Embryonic facial prominence (tissue), 1 donor: ENCODE measurements around the gene TXNDC12.
"Not testable (repeated sequence)": the region's sequence is repeated elsewhere in the genome, so short reads cannot be mapped to it uniquely, and the experiment has no call there.

Source experiments
- DNase-seq: peaks from one replicate; pipeline ENCODE4 v3.0.0-alpha.2; 2016; ENCODE audit errors: extremely low spot score

The TXNDC12 gene

DNA sequence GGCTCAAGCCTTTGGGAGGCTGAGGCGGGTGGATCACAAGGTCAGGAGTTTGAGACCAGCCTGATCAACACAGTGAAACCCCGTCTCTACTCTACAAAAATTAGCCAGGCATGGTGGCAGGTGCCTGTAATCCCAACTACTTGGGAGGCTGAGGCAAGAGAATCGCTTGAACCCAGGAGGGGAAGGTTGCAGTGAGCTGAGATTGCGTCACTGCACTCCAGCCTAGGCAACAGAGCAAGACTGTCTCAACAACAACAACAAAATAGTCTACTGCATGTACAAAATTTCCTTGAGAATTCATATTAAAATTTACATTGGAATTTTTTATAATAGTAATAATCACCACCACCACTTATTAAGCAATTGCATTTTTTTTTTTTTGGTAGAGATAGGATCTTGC lies 5.7 kb downstream of the TXNDC12 start:
- DNase-seq, result not testable (repeated sequence)

DNA sequence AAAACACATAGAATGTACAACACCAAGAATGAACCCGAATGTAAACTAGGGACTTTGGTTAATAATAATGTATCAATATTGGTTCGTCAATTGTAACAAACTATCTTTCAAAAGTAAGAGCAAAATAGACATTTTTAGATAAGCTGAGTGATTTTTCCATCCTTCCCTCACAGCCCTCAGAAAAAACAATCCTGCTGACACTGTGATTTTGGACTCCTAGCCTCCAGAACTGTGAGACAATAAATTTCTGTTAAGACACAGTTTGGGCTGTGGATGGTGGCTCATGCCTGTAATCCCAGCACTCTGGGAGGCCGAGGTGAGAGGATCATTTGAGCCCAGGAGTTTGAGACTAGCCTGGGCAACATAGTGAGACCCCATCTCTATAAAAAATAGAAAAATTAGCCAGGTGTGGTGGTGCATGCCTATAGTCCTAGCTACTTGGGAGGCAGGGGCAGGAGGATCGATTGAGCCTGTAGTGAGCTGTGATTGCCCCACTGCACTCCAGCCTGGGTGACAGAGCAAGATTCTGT lies 9.3 kb downstream of the TXNDC12 start:
- not testable (repeated sequence) for DNase-seq

DNA sequence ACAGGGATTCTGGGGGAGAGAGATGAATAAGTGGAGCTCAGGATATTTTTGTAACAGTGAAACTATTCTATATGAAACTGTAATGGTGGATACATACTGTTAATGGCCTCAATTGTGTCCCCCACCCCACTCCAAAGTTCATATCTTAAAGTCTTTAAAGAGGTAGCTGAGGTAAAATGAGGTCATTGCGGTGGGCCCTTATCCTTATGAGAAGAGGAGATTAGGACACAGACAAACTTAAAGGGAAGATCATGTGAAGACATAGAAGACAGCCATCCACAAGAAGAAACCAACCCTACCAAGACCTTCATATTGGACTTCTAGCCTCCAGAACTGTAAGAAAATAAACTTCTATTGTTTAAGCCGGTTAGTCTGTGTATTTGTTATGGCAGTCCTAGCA lies 9.8 kb downstream of the TXNDC12 start:
- DNase-seq, result no peak

DNA sequence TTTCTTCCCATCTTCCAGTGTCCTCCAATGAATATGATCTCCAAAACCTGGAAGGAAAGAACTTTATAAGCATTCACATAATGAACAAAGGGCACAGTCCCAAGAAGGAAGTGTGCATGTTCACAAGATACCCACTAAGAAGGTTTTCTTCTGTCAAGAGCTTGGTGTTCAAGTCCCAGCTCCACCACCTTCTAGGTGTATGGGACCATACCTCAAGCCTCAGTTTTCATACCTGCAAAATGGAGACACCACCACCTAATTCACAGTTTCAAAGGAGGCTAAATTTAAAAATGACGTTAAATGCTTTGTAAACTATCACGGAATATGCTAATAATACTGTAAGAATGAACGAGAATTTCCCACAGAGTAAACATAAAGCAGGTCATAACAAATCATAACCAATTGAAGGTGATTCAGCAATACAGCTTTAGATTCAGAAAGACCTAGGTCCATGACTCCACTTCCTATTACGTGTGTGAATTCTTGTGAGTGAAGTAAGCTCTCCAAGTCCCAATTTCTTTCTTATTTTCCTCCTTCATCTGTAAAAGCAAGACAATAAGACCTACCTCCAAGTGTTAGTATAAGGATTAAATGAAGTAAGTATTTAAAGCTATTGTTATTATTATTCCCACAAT lies 13.3 kb downstream of the TXNDC12 start:
- DNase-seq, result no peak

DNA sequence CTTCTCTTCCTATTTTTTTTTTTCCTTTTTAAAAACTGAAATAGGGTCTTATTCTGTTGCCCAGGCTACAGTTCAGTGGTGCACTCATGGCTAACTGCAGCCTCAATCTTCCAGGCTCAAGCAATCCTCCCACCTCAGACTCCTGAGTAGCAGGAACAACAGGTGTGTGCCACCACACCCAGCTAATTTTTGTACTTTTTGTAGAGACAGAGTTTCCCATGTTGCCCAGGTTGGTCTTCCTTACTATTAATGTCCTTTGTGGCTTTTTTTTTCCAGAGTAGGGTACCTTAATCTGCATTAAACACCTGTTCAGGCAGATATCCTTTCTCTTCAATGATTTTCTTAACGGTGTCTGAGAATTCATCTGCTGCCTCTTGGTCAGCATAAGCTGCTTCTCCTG lies 17.1 kb downstream of the TXNDC12 start:
- DNase-seq, result no peak

DNA sequence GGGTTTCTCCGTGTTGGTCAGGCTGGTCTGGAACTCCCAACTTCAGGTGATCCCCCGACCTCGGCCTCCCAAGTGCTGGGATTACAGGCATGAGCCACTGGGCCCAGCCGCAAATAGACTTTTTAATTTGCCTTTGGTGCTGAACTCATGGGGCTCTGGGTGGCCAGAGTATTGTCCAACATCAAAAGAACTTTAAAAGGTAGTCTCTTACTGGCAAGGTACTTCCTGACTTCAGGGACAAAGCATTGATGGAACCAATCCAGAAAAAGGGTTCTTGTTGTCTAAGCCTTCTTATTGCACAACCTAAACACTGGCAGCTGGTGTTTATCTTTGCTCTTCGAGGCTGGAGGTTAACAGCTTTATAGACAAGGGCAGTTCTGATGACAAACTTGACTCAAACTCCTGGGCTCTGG lies 17.6 kb downstream of the TXNDC12 start:
- DNase-seq, result no peak

DNA sequence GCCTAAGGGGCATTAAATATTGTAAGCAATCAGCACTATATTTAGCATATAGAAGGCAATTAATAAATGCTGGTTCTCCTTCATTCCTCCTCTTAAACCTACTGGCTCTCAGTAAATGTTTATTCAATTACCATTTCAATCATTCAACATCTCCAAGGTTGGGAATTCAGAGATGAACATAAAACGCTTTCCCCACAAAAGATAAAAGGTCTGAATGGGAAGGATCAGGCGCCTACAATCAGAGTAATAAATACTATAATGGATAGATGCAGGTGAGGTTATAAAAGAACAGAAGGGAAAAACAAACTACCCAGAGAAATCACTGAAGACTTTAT lies 21.0 kb downstream of the TXNDC12 start:
- DNase-seq, result no peak

DNA sequence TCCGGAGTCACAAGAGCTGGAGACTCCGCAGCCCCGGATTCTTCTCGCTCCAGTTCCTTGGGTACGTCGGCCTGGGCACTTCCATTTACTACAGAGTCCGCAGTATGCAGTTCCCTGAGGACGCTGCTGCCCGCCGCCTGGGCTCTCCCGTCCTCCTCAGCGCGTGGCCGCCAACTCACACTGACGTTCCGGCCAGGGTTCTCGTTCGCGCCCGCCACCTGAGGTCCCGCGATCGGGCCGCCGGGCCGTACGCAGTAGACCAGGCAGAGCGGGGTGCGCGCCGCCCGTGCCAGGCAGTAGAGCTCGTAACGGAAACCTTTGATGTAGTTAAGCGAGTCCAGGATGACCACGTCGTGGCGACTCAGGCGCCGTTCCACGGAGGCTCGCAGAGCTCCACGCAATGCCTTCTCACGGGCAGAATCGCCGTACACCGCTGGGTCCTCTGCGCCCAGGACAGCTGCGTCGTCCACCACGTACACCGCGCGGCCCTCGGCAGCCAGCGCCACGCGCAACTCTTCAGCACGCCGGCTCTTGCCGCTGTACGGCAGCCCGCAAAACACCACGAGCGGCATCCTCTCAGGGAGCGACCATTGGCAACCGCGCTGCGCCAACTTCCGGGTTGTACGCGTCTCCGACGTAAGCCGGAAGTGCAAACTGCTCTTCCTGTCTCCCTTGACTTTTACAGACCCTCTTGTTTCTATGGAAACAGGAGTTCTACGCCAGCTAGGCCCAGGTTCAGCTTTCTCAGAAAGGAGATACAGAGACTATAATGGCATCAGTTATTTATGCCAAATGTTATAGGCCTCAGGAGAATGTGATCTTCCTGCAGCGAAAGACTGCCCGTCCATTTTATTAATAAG lies 21.6 kb downstream of the TXNDC12 start, which contains the start of gene KTI12:
Gene KTI12 (minus strand): TSS at position 621 of the 860 bp plus-strand sequence. CDS start 49 bp downstream, at position 572.
- DNase-seq, result peak; percentile 89

DNA sequence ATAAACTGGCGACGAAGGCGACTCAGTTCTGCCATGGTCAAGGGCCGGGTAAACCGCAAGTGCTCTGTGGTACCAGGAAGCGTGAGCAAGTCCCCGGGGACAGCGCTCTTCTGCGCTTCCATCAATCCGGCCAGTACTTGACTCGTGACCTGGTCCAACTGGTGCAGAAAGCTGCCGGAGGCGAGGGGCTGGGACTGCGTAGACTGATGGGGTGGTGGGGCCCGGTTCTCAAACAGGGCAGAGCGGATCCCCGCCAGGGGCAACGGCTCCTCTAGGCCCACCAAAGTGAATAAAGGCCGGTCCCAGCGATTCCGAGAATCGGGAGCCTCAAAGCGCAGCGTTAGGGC lies 22.2 kb downstream of the TXNDC12 start:
- no peak for DNase-seq

DNA sequence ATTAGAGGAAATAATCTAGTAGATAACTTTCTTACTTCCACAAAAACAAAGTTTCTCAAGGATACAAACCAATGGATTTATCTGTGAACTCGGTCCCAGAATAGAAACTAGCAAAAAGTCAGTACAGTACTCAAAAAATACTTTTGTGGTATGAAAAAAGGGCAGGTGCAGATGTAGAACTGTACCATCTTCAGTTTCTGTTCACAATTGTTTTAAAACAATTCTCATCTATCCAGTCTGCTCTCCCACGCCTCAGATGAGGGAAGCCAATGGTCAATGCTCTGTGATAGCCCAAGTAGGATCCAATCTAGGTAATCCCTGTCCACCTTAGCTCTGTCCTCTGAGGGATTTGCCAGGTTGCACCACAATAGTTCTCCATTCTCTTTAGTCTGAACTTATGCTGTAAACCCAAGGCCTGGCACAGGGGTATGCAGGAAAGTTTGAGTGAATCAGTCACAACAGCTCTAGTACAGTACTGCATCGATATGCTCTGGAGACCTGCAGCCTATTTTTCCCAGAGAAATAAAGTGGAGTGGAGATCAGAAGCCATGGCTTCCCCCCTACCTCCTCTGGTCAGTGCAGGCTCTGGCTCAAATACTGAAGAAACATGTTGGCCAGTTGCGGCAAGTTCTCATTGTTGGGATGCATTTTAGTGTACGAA lies 22.7 kb downstream of the TXNDC12 start:
- no peak for DNase-seq

DNA sequence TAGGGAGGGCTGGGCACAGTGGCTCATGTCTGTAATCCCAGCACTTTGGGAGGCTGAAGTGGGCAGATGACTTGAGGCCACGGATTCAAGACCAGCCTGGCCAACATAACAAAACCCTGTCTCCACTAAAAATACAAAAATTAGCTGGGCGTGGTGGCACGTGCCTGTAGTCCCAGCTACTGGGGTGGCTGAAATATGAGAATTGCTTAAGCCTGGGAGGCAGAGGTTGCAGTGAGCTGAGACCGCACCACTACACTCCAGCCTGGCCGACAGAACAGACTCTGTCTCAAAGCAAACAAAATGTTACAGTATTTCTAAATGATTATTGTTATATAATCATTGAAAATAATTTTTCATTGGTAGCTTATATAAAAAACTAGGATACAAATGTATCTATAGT lies 26.2 kb downstream of the TXNDC12 start:
- not testable (repeated sequence) for DNase-seq

DNA sequence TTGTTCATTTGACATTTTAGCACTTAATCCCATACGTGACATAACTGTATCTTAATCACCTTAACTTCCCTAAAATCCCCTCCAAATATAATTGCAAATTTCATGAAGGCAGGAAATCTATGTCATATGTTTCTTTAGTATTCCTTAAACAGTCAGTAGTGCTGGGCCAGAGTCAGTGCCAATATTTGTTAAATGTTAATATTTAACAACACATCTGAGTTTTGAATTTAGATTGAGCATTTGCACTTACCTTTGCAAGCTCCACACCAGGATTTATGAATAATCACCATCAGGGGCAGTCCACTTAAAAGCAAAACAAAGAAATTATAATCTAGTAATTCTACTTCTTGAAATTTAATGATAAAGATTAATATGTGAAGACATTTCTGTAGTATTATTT lies 26.7 kb downstream of the TXNDC12 start:
- no peak for DNase-seq

DNA sequence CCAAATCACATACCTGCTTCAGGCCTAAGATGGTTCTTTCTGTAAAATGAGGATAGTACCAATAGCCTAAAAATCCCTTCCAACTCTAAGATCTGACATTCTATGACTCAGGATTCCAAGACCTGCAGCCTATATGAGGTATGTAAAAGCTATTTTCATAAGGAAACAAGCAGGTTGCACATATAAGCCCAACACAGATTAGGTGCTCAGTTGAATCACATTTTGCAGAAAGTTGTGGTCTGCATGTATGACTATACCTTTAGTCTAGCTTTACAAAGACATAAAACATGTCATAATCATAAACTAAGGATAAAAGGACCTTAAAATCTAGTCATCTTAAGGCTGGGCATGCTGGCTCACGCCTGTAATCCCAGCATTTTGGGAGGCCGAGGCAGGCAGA lies 28.7 kb downstream of the TXNDC12 start:
- no peak for DNase-seq

DNA sequence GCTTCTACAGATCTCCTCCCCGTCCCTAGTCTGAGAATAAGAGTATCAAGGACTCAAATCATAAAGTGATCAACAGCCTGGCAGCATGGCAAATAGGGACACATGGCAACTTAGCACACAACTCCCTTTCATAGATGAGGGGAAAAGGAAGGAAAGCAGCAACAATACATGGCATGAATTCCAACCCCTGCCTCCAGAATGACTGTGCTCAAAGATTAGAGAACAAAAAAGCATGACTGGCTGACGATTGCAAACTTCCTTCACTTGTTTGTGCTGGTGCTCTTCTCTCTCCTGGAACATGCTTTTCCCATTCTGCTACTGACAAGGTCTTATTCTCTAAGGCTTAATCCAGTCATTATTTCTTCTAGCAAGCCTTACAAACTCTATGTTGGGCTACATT lies 32.9 kb downstream of the TXNDC12 start:
- DNase-seq, result no peak

DNA sequence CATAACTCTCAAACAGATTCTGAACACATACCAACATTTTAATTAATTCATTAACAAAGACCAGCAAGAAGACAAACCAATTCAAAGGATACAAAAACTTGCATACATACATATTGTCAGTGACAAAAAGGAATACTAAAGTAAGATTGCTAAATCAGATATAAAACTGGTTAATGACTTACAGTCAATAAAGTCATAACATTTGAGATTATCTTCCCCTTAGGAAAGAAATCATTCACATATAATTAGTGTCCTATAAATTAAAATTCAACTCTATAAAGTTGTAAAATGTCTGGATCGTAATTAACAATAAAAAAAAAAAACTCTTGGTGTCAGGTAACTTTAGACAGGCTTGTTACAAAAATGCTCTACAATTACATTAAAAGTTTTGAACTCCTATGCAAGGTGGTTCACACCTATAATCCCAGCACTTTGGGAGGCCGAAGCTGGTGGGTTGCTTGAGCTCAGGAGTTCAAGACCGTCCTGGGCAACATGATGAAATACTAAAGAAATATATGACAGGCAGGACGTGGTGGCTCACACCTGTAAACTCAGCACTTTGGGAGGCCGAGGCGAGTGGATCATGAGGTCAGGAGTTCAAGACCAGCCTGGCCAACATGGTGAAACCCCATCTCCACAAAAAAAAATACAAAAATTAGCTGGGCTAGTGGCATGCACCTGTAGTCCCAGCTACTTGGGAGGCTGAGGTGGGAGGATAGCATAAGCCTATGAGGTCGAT lies 46.8 kb downstream of the TXNDC12 start:
- no peak for DNase-seq

DNA sequence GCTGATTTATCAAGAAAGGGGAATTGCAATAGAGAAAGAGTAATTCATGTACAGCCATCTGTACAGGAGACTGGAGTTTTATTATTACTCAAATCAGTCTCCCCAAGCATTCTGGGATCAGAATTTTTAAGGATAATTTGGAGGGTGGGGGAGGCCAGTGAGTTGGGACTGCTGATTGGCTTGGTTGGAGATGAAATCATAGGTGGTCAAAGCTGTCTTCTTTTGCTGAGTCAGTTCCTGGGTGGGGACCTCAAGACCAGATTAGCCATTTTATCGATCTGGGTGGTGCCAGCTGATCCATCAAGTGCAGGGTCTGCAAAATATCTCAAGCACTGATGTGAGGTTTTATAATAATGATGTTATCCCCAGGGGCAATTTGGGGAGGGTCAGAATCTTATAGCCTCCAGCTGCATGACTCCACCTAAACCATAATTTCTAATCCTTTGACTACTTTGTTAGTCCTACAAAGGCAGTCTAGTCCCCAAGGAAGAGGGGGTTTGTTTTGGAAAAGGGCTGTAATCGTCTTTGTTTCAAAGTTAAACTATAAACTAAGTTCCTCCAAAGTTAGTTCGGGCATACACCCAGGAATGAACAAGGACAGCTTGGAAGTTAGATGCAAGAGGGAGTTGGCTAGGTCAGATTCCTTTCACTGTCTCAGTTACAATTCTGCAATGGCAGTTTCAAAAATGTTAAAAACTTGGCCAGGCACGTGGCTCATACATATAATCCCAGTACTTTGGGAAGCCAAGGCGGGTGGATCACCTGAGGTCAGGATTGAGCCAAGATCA lies 47.6 kb downstream of the TXNDC12 start:
- DNase-seq, result no peak

DNA sequence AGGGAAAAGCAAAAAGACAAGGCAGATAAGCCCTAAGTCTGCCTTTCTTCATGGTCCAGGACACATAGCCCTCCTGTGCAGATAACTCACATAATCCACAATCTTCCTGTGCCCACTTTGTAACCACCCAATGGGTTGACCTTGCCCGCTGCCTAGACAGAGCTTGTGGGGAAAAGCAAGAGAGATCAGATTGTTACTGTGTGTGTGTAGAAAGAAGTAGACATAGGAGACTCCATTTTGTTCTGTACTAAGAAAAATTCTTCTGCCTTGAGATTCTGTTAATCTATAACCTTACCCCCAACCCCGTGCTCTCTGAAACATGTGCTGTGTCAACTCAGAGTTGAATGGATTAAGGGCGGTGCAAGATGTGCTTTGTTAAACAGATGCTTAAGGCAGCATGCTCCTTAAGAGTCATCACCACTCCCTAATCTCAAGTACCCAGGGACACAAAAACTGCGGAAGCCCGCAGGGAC lies 48.9 kb downstream of the TXNDC12 start:
- not testable (repeated sequence) for DNase-seq

DNA sequence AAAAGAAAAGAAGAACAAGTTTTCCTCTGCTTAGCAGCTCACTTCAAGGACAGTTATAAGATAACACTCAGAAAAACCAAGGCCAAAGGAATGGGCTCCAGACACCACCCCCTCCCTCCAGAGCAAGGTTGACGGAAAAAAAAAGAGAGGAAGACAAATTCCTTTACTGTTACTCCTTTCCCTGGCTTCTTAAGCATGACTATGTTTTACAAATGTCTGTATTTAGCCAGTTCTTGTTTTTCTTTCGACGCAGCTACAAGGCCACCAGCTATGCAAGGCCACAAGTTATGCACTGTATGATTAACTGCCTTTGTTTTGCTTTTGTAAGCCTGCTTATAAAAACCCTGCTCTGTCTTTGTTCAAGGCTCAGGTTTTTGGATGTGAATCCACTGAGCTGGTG lies 49.4 kb downstream of the TXNDC12 start:
- DNase-seq, result not testable (repeated sequence)

DNA sequence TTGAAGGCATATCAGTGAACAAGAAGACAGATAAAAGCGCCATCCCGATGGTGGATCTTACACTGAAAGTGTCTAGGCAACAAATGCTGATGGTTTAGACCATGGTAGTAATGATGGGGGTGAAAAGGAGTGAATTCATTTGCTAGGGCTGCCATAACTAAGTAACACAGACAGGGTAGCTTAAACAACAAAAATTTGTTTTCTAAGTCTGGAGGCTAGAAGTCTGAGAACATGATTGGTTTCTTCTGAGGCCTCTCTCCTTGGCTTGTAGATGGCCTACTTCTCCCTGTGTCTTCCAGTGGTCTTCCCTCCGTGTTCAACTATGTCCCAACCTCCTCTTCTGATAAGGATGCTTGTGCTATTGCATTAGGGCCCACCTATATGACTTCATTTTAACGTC lies 51.1 kb downstream of the TXNDC12 start:
- DNase-seq, result no peak

DNA sequence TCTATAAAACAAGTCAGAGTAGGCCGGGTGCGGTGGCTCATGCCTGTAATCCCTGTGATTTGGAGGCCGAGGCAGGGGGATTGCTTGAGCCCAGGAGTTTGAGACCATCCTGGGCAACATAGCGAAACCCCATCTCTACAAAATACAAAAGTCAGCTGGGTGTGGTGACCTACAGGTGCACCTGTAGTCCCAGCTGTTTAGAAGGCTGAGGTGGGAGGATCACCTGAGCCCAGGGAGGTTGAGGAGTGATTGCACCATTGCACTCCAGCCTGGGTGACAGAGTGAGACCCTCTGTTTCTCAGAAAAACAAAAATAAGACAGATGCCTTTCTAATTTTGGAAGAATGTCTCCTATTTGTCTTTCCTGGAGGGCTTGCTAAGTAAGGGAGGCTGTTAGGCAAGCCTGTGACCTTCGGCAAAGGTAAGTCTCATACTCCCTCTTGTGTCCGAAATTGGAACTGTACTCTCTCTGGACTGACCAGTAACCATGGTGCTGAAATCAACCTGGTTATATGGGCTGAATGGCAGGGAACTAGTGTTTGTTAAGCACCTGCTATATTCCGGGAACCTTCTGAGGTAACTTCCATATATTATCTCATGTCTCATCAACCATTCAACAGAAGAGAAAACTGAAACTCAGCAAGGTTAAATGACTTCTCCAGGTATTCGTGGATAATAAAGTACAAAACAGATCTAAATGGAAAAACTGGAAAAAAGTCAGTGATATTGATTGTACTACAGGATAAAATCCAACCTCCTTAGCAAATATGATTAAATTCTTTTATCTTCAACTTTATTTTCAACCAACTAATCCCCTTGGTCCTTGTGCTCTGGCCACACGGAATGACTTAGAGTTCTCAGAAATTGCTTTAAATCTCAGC lies 52.7 kb downstream of the TXNDC12 start:
- DNase-seq, result peak; percentile 70
